Kidney (tissue), 14 donors: ENCODE measurements around the gene ACOT13. TPM values are rescaled to one million over a fixed set of nuclear protein-coding genes. Genes with fewer than 3 reads are reported as not detected.

Experiments
- DNase-seq, 5 donors: peaks; one replicate each; pipeline ENCODE4 v3.0.0-alpha.2; 2013 to 2020
- FAIRE-seq: peaks from 2 replicates; lab custom pipeline; 2012; peaks lifted over from hg19 to GRCh38; lab: Jason Lieb, UNC
- H3K27ac ChIP-seq, 2 donors: one replicate each; pipeline ENCODE4 v1.7.0; 2013; ENCODE audit warnings: low read depth in 2 of 2, low read length in 2 of 2, inconsistent platforms in 1 of 2
- H3K27me3 ChIP-seq: one replicate; pipeline ENCODE4 v1.7.1; 2013; ENCODE audit warnings: low read length, inconsistent platforms; ENCODE audit not compliant: control insufficient read depth, insufficient read depth
- H3K36me3 ChIP-seq, 3 donors: one replicate each; pipeline versions ENCODE4 v1.7.0 to v1.7.1; 2013; ENCODE audit warnings: low read length in 3 of 3, control low read depth in 1 of 3, inconsistent platforms in 1 of 3; ENCODE audit not compliant: insufficient read depth in 3 of 3, control insufficient read depth in 2 of 3
- H3K4me1 ChIP-seq, 3 donors: one replicate each; pipeline versions ENCODE4 v1.7.0 to v1.7.1; 2013; ENCODE audit warnings: low read length in 3 of 3, inconsistent platforms in 1 of 3, low read depth in 1 of 3; ENCODE audit not compliant: control insufficient read depth in 2 of 3, insufficient read depth in 2 of 3
- H3K4me3 ChIP-seq, 3 donors: one replicate each; pipeline versions ENCODE4 v1.7.0 to v1.8.1; 2013; ENCODE audit warnings: low read length in 3 of 3, control low read depth in 1 of 3, inconsistent platforms in 1 of 3
- H3K9ac ChIP-seq, 3 donors: one replicate each; pipeline versions ENCODE4 v1.7.0 to v1.7.1; 2013; ENCODE audit warnings: low read length in 3 of 3, control low read depth in 1 of 3, inconsistent platforms in 1 of 3
- H3K9me3 ChIP-seq, 3 donors: one replicate each; pipeline versions ENCODE4 v1.7.0 to v1.7.1; 2013; ENCODE audit warnings: low read length in 3 of 3, control low read depth in 1 of 3, inconsistent platforms in 1 of 3; ENCODE audit not compliant: control insufficient read depth in 2 of 3, insufficient read depth in 1 of 3
- intact Hi-C: fragments of 100-400 bp; cut with DNase I; formaldehyde crosslinking; loops from one replicate; pipeline ENCODE4 v1.11.1; 2022
- polyA plus RNA-seq: library from polyadenylated mRNA; stranded (reverse); fragments of 350-450 nt; fragmentation: Illumina TruSeq; extraction: RNeasy Lipid Tissue Mini Kit (QIAGEN cat#74804); gene quantifications from one replicate; pipeline ENCODE4 v1.2.3, GENCODE V29; 2014; ENCODE audit warnings: low read depth, low replicate concordance; ENCODE audit not compliant: insufficient read depth
- total RNA-seq: library from RNA; stranded (reverse); fragmentation: NEBNext Ultra II Directional; extraction: Animal tissue kit (Norgen Biotek cat#: 25700); gene quantifications from one replicate; pipeline ENCODE4 v1.2.1, GENCODE V29; 2021
- TF ChIP-seq, protein P1 (sequence below): IDR thresholded peaks from 3 replicates; pipeline ENCODE4 v1.5.1; 2012; ENCODE audit warnings: mild to moderate bottlenecking, moderate library complexity, borderline replicate concordance; ENCODE audit not compliant: insufficient read depth; ENCODE audit errors: extremely low read depth
- donor health status: control.
- donor health status: control.
- donor health status: control.
- donor health status: control.
- donor health status: control.
- donor health status: DM: yes; HTN: yes; CAD: no.
- donor health status: Normal renal cell carcinoma (clear cell type).

ACOT13 gene
- total and polyA plus RNA-seq, 2 donors from 2014 or later, result 15.3 to 109 TPM

DNA sequence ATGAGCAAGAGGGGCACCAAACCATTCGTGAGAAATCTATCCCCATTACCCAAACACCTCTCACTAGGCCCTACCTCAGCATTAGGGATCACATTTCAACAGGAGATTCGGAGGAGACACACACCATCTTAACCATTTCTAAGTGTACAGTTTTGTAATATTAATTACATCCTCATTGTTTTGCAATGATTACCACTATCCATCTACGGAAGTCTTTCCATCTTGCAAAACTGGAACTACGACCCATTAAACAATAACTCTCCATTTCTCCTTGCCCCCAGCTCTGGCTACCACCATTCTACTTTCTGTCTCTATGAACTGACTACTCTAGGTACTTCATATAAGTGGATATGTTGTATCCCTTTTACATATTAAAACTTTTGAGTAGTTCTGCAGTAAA, 20.1 kb downstream of the ACOT13 start:
- TF ChIP-seq, protein P1, sequence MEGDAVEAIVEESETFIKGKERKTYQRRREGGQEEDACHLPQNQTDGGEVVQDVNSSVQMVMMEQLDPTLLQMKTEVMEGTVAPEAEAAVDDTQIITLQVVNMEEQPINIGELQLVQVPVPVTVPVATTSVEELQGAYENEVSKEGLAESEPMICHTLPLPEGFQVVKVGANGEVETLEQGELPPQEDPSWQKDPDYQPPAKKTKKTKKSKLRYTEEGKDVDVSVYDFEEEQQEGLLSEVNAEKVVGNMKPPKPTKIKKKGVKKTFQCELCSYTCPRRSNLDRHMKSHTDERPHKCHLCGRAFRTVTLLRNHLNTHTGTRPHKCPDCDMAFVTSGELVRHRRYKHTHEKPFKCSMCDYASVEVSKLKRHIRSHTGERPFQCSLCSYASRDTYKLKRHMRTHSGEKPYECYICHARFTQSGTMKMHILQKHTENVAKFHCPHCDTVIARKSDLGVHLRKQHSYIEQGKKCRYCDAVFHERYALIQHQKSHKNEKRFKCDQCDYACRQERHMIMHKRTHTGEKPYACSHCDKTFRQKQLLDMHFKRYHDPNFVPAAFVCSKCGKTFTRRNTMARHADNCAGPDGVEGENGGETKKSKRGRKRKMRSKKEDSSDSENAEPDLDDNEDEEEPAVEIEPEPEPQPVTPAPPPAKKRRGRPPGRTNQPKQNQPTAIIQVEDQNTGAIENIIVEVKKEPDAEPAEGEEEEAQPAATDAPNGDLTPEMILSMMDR, result no peak
- intact Hi-C loops, result no loop called here
- H3K4me1 ChIP-seq, result no peaks in the 10 kb centered on the region
- no peaks in the 10 kb centered on the region for H3K27me3 ChIP-seq
- H3K4me3 ChIP-seq, result no peak overlapping the region
- DNase-seq (no peak), FAIRE-seq (no peak)
- no peak overlapping the region for H3K9ac ChIP-seq
- H3K36me3 ChIP-seq, result no peaks in the 10 kb centered on the region
- H3K9me3 ChIP-seq, result no peaks in the 10 kb centered on the region
- H3K27ac ChIP-seq, result no peak overlapping the region

DNA sequence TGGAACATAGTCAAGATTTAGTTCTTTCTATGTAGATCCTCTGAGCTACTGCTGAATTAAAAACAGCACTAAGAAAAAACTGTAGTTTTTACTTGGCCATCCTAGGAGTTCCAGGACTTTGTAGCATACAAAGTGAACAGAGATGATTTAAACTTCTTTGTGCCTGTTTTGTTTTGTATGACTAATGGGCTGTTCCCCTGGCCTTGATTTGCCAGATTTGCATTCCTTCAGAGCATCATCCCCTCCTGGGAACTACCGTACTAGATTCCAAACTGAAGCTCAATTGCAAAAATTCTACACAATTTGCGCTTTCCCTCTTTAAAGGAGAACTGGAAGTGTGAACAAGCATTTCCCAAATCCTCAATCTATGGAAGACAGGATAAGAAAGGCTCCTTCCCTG, 23.1 kb downstream of the ACOT13 start:
- Histone ChIP-seq H3K36me3 (no peaks in the 10 kb centered on the region), H3K9me3 (no peaks in the 10 kb centered on the region), H3K9ac (no peak overlapping the region), H3K4me1 (no peaks in the 10 kb centered on the region), H3K4me3 (no peak overlapping the region), H3K27ac (no peak overlapping the region), H3K27me3 (no peaks in the 10 kb centered on the region)
- DNase-seq (no peak), FAIRE-seq (no peak)
- TF ChIP-seq, protein P1, result no peak
- intact Hi-C loops, result loop anchor here (10.0 kb wide), 1 partner anchor 105 kb away; no protein-coding TSS in a partner anchor

DNA sequence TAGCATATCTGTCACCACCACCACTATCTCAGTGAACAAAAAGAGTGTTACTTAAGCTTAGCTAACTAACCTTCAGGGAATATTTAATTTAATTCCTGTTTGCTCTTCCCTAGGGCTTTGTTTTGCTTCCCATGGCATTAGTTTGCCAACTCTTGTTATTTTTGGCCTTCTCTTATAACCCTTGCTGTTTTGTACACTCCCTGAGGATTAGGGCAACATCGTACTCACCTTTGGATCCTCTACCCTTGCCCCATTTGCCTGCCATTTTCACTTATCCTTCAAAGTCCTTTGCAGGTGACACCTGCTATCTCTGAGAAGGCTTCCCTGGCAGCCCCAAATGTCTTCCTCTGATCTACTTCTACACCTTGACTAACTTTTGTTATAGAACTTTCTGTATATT, 23.7 kb downstream of the ACOT13 start:
- Histone ChIP-seq H3K27ac (no peak overlapping the region), H3K4me3 (no peak overlapping the region), H3K36me3 (no peaks in the 10 kb centered on the region), H3K4me1 (no peaks in the 10 kb centered on the region), H3K27me3 (no peaks in the 10 kb centered on the region), H3K9ac (no peak overlapping the region), H3K9me3 (no peaks in the 10 kb centered on the region)
- no peak for DNase-seq
- TF ChIP-seq, protein P1, result no peak
- FAIRE-seq, result no peak
- intact Hi-C loops, result loop anchor here (10.0 kb wide), 1 partner anchor 106 kb away; no protein-coding TSS in a partner anchor

DNA sequence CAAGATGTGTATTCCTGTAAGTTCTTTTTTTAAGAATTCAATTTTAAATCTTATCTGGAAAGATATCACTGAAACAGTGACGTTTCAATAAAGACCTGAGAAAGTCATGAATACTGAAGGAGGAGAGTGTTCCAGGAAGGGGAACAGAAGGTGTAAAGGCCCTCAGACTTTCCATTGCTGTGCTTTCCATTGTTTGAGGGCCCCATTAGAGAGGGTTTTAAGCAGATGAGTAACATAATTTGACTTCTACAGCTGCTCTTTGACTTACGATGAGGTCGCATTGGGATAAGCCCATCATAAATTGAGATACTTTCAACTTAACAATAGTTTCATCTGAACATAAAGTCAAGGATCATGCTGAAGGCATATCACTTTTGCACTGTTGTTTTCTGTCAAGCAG, 24.7 kb downstream of the ACOT13 start:
- Histone ChIP-seq H3K4me1 (no peaks in the 10 kb centered on the region), H3K27ac (no peak overlapping the region), H3K4me3 (no peak overlapping the region), H3K9ac (no peak overlapping the region), H3K9me3 (no peaks in the 10 kb centered on the region), H3K27me3 (no peaks in the 10 kb centered on the region), H3K36me3 (no peaks in the 10 kb centered on the region)
- TF ChIP-seq, protein P1, result no peak
- no peak for FAIRE-seq
- intact Hi-C loops, result loop anchor here (10.0 kb wide), 1 partner anchor 107 kb away; no protein-coding TSS in a partner anchor
- no peak for DNase-seq
